CMK (cell line): ENCODE data around the gene MSRB1.

Experiments used
- DNase-seq: peaks from one replicate; pipeline ENCODE4 v3.0.0-alpha.2; 2010; ENCODE audit warnings: low read depth

Gene MSRB1

DNA sequence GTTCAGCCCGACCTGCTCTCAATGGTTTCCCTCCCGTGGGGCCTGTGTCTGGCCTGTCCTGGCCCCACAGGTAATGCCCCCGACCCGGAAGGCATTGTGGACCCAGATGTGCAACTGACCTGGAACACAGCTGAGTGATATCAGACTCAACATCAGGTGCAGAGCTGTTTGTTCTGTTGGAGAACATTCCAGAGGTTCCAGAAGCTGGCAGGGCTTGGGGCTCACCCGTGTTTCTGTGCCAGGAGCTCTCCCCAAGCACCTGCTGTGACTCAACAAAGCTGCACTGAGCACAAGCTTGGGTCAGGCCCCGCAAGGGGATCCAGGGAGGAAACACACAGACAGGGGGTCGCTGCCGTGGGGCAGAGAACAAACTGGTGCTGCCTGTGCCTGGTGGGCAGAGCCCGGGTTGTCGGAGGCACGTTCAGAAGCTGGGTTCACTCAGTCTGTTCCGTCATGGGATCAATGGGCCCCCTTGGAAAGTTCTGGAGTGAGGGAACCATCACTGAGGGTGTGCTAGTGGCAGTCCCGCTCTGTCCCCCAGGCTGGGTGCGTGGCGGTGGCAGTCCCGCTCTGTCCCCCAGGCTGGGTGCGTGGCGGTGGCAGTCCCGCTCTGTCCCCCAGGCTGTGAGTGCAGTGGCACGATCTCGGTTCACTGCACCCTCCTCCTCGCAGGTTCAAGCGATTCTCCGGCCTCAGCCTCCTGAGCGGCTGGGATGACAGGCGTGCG is 46.9 kb downstream of the MSRB1 start:
- no peak for DNase-seq

- DNase-seq, result no peak
Observed at GRCh38 chr16:1895068-1895467, 47.9 kb downstream of the MSRB1 start.

DNA sequence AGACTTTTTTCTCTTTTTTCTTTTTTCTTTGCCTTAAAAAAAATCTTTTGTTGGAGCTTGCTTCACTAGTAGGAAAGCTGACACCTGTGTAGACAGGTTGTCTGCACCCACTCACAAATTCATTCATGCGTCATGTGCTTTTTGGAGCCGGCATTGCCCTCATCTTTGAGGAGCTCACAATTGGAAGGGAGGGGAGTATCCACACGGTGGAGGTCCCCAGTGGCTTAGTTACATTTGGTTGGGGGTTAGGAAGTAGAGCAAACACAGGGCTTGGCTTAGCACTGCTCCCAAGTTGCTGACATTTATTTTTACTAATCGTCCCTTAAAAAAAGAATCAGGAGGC is 52.3 kb downstream of the MSRB1 start:
- DNase-seq, result no peak

DNA sequence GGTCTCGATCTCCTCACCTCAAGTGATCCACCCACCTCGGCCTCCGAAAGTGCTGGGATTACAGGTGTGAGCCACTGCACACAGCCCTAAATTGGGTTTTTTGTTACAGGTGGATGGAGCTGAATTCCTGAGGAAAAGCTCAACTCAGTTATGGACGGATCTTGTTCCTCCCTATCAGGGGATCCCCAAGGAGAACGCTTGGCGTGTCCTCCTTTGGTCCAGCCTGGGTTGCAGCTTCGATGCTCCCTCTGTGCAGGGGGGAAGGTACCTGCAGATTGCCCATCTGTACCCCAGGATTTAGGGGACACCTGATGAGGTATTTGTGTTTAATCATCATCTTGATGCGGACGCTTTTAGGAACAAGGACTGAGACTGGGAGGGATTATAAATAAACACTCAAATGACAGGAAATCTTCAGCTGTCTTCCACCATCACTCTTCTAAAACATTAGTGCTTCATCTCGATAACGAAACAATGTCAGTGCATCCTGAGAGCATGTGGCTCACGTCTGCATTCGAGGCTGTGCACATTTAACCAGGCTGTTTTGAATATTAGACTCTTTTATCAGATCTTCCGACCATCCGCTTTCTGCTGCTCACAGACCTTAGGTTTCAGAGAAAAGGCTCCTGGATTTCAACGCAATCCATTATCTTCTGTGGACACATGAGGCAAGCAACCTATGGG is 52.8 kb downstream of the MSRB1 start:
- DNase-seq, result no peak
